ENCODE results near the gene OIP5. TPM values are rescaled to one million over a fixed set of nuclear protein-coding genes. Genes with fewer than 3 reads are reported as not detected.

OIP5 gene
- total and polyA plus RNA-seq, 2 of the 13 experiments (the other 11 are each of a cell fraction or from before 2014, with no cell fraction given), result 10.7 to 38.0 TPM

GRCh38 chr15:41259546-41260189 lies 72.7 kb downstream of the OIP5 start (continued):
- TF ChIP-seq KLF12 (CRISPR knock-in tag; IDR thresholded peaks at IDR 0.05; ENCODE audit: borderline replicate concordance), result peak; percentile 89; the same call in 1 of the 2 replicates
- TF ChIP-seq ATRX (CRISPR knock-in tag; IDR thresholded peaks at IDR 0.05; ENCODE audit: borderline replicate concordance), result no peak
- peak; percentile 84 for TF ChIP-seq GATAD2A (CRISPR knock-in tag; IDR thresholded peaks at IDR 0.05)
- peak; percentile 68; the same call in 1 of the 2 replicates for TF ChIP-seq KDM5B (CRISPR knock-in tag; IDR thresholded peaks at IDR 0.05; ENCODE audit: borderline replicate concordance)
- TF ChIP-seq, protein P1, sequence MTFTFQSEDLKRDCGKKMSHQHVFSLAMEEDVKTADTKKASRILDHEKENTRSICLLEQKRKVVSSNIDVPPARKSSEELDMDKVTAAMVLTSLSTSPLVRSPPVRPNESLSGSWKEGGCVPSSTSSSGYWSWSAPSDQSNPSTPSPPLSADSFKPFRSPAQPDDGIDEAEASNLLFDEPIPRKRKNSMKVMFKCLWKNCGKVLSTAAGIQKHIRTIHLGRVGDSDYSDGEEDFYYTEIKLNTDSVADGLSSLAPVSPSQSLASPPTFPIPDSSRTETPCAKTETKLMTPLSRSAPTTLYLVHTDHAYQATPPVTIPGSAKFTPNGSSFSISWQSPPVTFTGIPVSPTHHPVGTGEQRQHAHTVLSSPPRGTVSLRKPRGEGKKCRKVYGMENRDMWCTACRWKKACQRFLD (CRISPR knock-in tag; IDR thresholded peaks at IDR 0.05; ENCODE audit: borderline replicate concordance), result peak; percentile 81; the same call in 1 of the 2 replicates
- 0 out of 2 replicates have a peak, but pooled peaks have one; percentile 20 for TF ChIP-seq ARNT2 (CRISPR knock-in tag; IDR thresholded peaks at IDR 0.05; ENCODE audit: low read depth)
- peak; percentile 49; the same call in 1 of the 2 replicates for TF ChIP-seq JUN (CRISPR knock-in tag; IDR thresholded peaks at IDR 0.05)
- TF ChIP-seq PTBP1 (IDR thresholded peaks at IDR 0.05; ENCODE audit: low read depth, low read length, poor library complexity, severe bottlenecking), result no peak
- TF ChIP-seq ZNF784 (CRISPR knock-in tag; IDR thresholded peaks at IDR 0.05; ENCODE audit: borderline replicate concordance), result peak; percentile 70; the same call in 1 of the 2 replicates
- TF ChIP-seq, protein P2, sequence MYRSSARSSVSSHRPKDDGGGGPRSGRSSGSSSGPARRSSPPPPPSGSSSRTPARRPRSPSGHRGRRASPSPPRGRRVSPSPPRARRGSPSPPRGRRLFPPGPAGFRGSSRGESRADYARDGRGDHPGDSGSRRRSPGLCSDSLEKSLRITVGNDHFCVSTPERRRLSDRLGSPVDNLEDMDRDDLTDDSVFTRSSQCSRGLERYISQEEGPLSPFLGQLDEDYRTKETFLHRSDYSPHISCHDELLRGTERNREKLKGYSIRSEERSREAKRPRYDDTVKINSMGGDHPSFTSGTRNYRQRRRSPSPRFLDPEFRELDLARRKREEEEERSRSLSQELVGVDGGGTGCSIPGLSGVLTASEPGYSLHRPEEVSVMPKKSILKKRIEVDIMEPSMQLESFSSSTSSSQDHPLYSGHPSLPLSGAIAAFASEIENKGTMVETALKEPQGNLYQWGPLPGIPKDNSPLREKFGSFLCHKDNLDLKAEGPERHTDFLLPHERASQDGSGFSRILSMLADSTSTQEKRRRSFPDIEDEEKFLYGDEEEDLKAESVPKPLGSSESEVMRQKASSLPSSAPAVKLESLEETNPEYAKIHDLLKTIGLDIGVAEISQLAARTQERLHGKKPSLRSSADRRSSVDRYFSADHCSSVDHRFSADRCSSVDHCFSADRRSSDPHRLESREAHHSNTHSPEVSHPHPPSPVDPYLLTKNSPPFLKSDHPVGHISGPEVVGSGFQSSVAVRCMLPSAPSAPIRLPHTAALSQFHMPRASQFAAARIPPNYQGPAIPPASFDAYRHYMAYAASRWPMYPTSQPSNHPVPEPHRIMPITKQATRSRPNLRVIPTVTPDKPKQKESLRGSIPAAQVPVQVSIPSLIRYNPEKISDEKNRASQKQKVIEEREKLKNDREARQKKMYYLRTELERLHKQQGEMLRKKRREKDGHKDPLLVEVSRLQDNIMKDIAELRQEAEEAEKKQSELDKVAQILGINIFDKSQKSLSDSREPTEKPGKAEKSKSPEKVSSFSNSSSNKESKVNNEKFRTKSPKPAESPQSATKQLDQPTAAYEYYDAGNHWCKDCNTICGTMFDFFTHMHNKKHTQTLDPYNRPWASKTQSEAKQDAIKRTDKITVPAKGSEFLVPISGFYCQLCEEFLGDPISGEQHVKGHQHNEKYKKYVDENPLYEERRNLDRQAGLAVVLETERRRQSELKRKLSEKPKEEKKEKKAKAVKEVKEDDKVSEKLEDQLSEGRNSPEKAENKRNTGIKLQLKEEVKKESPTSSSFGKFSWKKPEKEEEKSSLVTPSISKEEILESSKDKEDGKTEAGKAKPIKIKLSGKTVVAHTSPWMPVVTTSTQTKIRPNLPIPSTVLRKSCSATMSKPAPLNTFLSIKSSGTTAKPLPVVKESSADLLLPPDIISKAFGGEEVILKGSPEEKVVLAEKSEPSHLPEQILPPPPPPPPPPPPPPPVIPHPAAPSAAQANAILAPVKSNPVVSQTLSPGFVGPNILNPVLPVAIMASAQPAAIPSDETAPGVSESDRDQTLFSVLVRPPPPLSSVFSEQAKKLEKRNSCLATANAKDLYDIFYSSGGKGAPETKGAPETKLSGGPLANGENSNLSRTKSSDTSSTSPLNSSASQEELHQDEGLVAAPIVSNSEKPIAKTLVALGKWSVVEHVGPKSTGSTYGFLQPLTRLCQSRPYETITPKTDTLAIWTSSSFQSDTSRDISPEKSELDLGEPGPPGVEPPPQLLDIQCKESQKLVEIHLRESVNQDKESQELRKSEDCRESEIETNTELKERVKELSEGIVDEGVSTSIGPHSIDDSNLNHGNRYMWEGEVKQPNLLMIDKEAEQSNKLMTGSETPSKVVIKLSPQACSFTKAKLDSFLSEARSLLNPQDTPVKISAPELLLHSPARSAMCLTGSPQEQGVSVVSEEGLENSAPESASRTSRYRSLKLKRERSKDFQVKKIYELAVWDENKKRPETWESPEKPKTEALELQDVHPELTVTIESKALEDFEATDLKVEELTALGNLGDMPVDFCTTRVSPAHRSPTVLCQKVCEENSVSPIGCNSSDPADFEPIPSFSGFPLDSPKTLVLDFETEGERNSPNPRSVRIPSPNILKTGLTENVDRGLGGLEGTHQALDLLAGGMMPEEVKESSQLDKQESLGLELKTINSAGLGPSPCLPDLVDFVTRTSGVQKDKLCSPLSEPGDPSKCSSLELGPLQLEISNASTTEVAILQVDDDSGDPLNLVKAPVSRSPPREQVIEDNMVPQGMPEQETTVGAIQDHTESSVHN (CRISPR knock-in tag; IDR thresholded peaks at IDR 0.05), result 0 out of 2 replicates have a peak, but pooled peaks have one; percentile 43
- TF ChIP-seq, protein P3, sequence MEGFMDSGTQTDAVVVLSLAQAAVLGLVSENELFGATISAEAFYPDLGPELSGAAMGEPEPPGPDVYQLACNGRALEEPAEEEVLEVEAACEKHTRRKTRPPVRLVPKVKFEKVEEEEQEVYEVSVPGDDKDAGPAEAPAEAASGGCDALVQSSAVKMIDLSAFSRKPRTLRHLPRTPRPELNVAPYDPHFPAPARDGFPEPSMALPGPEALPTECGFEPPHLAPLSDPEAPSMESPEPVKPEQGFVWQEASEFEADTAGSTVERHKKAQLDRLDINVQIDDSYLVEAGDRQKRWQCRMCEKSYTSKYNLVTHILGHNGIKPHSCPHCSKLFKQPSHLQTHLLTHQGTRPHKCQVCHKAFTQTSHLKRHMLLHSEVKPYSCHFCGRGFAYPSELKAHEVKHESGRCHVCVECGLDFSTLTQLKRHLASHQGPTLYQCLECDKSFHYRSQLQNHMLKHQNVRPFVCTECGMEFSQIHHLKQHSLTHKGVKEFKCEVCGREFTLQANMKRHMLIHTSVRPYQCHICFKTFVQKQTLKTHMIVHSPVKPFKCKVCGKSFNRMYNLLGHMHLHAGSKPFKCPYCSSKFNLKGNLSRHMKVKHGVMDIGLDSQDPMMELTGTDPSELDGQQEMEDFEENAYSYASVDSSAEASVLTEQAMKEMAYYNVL (CRISPR knock-in tag; IDR thresholded peaks at IDR 0.05; ENCODE audit: borderline replicate concordance), result peak; percentile 65; the same call in 1 of the 2 replicates
- TF ChIP-seq GABPB1 (CRISPR knock-in tag; IDR thresholded peaks at IDR 0.05), result peak; percentile 52
- peak; percentile 74 for TF ChIP-seq FOSL2 (CRISPR knock-in tag; IDR thresholded peaks at IDR 0.05)
- peak; percentile 62 for TF ChIP-seq THAP11 (CRISPR knock-in tag; IDR thresholded peaks at IDR 0.05)
- no peak for TF ChIP-seq FOXA1 (IDR thresholded peaks at IDR 0.05)
- peak; percentile 49; the same call in 1 of the 2 replicates for TF ChIP-seq FOXA1 (CRISPR knock-in tag; IDR thresholded peaks at IDR 0.05)
- peak; percentile 86 for TF ChIP-seq KDM6A (CRISPR knock-in tag; IDR thresholded peaks at IDR 0.05; ENCODE audit: low read depth)
- no peak for TF ChIP-seq HNRNPL (IDR thresholded peaks at IDR 0.05; ENCODE audit: low read depth, low read length)
